GM19467 (cell line): ENCODE results near the gene TMEM37.

ENCODE experiments used
- ATAC-seq: cut with Tn5 transposase; IDR thresholded peaks from one replicate; pipeline ENCODE4 v1.9.1; 2021; ENCODE audit warnings: mild to moderate bottlenecking, moderate library complexity; ENCODE audit not compliant: unreplicated experiment

Gene TMEM37

DNA sequence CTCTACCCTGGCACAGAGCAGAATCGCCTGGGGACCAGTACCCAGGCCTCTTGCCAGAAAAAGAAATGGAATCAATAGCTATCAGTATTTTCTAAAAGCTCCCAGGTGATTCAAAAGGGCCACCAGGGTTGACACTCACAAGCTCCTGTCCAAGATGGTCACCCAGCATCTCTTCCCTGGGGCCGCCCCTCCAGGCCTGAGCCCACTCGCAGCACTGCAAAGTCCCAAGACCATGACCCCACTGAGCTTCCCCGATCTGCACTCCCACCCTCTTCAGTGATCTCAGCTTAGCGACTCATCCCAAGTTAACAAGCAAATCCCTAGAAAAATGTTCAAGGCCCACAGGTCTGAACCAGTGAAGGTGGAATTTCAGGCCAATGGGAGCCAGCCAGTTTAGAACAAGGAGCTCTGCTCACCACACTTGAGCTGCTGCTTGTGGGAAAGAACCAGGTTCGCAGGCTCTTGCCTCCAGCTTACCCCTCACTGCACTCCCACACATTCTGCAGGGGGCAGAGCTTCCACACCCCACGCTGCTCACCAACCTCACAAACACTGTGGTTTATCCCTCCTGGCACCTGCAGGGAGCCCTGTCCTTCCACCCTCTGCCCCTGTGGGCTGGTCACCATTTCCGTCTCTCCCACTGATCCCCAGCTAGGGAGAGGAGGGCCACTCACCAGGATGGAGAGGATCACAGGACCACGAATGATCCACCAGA, 19.8 kb downstream of the TMEM37 start:
- ATAC-seq, result no peak

- ATAC-seq, result no peak
Observed at GRCh38 chr2:119453972-119454593, 22.4 kb downstream of the TMEM37 start.

- no peak for ATAC-seq
Observed at GRCh38 chr2:119455066-119455718, 23.5 kb downstream of the TMEM37 start.

DNA sequence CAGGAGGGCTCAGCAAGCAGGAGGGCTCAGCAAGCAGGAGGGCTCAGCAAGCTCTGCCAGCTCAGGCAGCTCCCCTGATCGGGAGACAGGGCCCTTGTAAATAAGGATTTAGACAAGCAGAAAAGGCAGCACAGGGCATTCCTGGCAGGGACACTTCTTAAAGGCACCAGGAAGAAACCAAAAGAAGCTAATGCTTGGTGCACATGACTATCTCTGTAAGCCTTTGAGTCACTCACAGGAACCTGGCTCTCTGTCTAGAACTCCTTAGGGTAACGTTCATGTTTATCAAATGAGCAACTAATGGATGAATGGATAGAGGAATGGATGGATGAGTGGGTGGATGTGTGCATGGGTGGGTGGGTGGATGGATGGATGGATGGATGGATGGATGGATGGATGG, 28.4 kb downstream of the TMEM37 start:
- no peak for ATAC-seq

DNA sequence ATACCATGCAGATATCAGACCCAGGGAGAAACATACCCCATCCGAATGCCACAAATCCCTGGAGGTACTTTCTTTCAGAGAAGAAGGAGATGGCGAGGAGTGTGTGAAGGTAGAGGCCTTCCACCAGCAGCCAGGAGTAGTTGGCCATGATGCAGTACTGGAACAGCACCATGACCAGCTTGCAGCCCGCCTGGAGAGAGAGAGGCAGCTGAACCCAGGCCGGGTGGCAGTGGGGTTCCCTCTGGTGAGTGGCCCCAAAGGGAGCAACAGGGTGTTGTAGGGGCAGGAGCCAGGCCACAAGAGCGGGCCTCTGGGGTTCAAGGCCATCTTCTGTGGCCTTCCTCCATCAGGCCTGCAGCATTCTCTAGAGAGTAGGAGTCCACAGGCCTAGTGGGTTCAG, 30.2 kb downstream of the TMEM37 start:
- no peak for ATAC-seq

- ATAC-seq, result no peak
Observed at GRCh38 chr2:119462574-119462973, 30.9 kb downstream of the TMEM37 start.

GRCh38 chr2:119463136-119463535, 31.5 kb downstream of the TMEM37 start:
- no peak for ATAC-seq

GRCh38 chr2:119463990-119464389, 32.3 kb downstream of the TMEM37 start:
- no peak for ATAC-seq

DNA sequence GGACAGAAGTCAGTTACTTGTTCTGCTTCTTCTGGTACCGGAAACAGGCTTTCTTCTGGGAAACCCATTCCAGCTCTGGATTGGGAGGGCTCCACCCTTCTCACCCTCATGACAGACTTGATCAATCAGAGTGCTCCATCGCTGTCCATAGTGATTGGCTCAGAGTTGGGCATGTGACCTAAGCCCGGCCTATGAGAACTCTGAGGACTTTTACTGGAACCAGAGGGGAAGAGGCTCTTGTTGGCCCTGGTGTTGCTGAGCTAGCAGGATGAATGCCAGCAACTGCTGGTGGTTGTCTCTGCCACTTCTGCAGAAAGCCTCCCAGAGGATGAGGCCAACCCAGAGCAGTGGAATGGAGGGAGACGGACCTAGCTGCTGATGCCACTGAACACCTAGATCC, 33.3 kb downstream of the TMEM37 start:
- ATAC-seq, result no peak

DNA sequence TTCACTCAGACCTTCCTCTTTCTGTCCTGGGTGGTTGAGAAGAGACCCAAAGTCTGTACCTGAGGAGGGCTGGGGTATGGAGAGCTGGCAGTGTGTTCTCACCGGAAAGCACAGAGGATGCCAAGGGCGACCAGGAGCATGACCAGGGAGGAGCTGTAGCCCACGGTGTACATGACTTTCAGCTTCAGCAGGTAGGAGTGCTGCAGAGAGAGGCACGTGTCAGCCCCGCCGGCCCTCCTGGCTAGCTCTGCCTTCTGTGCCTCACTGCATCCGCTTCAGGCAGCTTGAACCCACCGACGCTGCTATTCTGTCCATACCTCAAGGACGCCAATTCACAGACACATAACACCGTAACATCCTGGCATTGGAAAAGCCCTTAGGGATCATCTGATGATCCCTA, 34.0 kb downstream of the TMEM37 start:
- no peak for ATAC-seq

DNA sequence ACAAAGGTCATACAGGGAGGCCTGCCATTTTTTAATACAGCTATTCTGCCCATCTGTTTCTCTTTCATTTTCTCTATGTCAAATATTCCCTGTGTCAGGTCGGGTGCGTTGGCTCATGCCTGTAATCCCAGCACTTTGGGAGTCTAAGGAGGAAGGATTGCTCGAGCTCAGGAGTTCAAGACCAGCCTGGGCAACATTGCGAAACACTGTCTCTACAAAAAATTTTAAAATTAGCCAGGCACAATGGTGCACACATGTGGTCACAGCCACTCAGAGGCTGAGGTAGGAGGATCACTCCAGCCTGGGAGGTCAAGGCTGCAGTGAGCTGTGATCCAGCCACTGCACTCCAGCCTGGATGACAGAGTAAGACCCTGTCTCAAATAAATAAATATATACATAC, 34.7 kb downstream of the TMEM37 start:
- ATAC-seq, result no peak

DNA sequence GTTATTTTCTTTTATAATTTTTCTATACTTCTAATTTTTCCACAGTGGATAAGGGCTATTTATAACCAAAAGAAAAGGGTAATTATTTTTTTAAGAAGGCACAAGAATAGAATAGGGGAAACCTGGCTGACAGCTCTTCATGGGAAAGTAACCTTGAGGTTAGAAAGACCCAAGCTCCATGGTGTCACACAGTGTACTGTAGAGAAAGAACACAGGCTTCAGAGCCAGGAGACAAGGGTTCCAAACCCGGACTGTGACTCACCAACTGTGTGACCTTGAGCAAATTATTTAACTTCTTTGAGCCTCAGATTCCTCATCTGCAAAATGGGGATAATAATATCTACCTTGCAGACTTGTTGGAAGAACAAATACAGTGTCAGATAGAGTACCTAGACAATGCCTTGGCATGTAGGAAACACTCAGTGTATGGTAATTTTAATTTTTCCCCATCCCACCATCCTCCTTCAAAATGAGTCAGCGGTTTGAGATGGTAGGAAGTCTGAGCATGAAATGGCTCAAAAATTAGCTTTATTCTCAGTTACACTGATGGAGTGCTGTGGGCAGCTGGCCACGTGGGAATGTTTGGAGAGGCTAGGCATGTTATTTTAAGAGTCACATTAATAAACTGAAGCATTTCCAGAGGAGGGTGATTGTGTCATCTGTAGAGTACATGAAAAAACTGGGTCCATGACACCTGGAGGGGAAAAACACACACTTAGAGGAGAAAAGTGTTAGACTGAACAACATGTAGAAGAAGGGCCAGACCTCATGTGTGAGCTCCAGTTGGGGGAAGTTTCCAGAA, 36.7 kb downstream of the TMEM37 start:
- ATAC-seq, result no peak

- ATAC-seq, result no peak
Observed at GRCh38 chr2:119469131-119469530, 37.5 kb downstream of the TMEM37 start.

- no peak for ATAC-seq
Observed at GRCh38 chr2:119469661-119470297, 38.1 kb downstream of the TMEM37 start.

DNA sequence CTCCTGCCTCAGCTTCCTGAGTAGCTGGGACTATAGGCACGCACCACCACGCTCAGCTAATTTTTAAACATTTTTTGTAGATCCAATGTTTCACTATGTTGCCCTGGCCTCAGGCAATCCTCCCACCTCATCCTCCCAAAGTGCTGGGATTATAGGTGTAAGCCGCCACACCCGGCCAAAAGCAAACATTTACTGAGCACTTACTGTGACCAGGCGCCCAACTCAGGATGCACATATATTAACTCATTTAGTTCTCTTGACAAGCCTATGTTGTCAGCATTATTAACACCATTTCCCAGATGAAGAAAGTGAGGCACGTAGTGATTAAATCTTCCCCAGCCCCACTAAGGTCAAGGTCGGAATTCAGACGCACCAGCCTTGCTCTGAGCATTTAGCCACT, 41.1 kb downstream of the TMEM37 start:
- ATAC-seq, result no peak

- no peak for ATAC-seq
Observed at GRCh38 chr2:119473621-119474370, 42.1 kb downstream of the TMEM37 start.

DNA sequence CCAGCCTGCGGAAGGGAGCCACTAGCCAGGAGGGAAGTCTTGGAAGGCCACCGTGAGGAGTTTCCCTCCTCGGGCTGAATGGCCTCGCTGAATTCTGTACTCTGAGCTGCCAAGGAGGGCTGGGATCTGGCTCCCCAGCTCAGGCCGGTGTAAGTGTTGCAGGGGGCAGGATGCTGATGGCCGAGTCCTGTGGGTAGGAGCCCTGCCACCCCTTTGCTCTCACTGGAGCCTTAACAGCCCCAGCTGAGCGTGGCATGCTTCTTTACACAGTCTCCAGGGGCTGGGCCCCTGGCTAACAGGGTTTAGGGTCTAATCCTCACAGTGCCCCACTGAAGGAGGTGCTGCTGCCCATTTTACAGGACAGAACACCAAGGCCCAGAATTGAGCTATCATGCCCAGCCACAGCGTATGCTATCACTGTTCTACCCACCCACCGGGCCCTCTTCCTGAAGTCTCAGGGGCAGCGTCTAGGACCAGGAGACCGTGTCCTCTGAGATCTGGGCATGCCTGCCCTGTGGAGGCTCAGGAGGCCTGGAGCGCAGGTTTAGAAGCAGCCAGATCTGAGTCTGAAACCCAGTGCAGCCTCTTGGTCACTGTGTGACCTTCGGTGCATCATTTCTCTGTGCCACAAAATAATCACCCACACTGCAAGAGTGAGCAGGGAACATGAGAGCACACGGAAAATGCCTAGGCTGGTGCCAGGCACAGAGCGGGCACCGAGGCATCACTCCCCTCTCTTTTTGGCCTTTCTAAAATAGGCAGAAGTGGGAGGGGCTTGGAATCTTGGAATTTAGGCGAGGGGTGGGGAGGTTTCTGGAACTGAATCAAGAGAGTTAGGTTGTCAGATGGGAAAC, 42.9 kb downstream of the TMEM37 start:
- no peak for ATAC-seq

DNA sequence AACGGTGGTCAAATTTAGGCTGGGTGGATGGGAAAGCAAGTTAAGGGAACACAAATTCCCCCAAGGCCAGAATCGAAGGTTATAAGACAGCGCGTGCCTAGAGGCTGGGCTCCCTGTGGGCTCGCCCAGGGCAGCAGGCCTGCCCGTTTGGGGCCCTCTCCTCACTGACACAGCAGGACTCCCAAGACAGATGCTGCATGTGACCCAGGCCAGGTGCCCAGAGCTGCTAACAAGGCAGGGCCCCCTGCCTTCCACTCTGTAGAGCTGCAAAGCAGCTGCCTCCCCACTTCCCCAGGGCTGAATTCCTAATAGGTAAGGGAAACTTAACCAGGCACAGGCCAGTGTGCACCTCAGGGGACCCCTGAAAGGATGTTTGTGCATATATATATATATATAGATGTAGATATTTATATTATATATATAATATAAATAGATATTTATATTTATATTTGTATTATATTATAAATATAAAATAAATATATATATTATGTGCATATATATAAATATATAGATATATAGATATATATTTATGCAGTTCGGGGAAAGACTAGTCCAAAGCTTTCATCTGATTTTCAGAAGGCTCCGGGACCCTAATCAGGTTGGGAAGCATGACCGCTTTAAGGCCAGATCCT, 43.7 kb downstream of the TMEM37 start:
- no peak for ATAC-seq

- ATAC-seq, result no peak
Observed at GRCh38 chr2:119475857-119476244, 44.2 kb downstream of the TMEM37 start.
